ENCODE results near the gene MAD1L1. TPM values are rescaled to one million over a fixed set of nuclear protein-coding genes. Genes with fewer than 3 reads are reported as not detected.

MAD1L1 gene
- total and polyA plus RNA-seq, 2 of the 4 experiments (the other 2 are of a cell fraction): 29.0 to 40.9 TPM

GRCh38 chr7:1843271-1843861, 389.4 kb downstream of the MAD1L1 start:
- DNase-seq (peak; percentile 12), ATAC-seq (ENCODE audit: low read depth) (no peak)
- H3K9me3 ChIP-seq (ENCODE audit: control insufficient read depth, insufficient read depth, low read length): no peaks in the 10 kb centered on the region
- H2AFZ ChIP-seq (replicated peaks; ENCODE audit: low read length, poor library complexity): peak overlapping the region; percentile 8
- no TSS peak for BruUV-seq (replicated peaks)
- H4K20me1 ChIP-seq (ENCODE audit: insufficient read depth, low read length): no peaks in the 10 kb centered on the region
- ChIA-PET POLR2A (ENCODE audit: unreplicated experiment) (no interaction called here), CTCF (no interaction called here)
- no peak overlapping the region for H2BK120ac ChIP-seq (ENCODE audit: low read depth, low read length)
- H3K4me2 ChIP-seq (ENCODE audit: low read depth, low read length): no peak overlapping the region
- no peaks in the 10 kb centered on the region for H3K9me1 ChIP-seq (ENCODE audit: insufficient read depth, low read length)
- no peak overlapping the region for H2BK15ac ChIP-seq (ENCODE audit: low read depth, low read length)
- H3K14ac ChIP-seq (replicated peaks; ENCODE audit: low read depth, low read length): no peak overlapping the region
- no peaks in the 10 kb centered on the region for H3K27me3 ChIP-seq (ENCODE audit: control insufficient read depth, insufficient read depth, low read length)
- H3K27ac ChIP-seq (ENCODE audit: insufficient read depth, low read length): no peak overlapping the region
- intact Hi-C loops (cut with micrococcal nuclease) (no loop called here), dilution Hi-C loops (cut with HindIII; ENCODE audit: low sequenced_read_pairs, unreplicated experiment) (no loop called here), in situ Hi-C loops (cut with MboI; ENCODE audit: low sequenced_read_pairs) (no loop called here)
- H2AK9ac ChIP-seq (replicated peaks; ENCODE audit: low read depth, low read length, poor library complexity): no peak overlapping the region
- WGBS, 2 experiments (ENCODE audit: extremely low coverage in 2 of 2, insufficient read length in 1 of 2): 67% methylated on average over 11 of the region's 26 CpGs; no CpG with 5 or more reads in 1 of the 2 experiments
- H3K23ac ChIP-seq (ENCODE audit: low read depth, low read length): no peak overlapping the region
- no peak overlapping the region for H4K5ac ChIP-seq (ENCODE audit: low read depth, low read length)
- H3K4me3 ChIP-seq (ENCODE audit: insufficient read depth, low read depth, low read length): no peak overlapping the region
- H3K56ac ChIP-seq (ENCODE audit: extremely low read depth, insufficient read depth, low read length): no peak overlapping the region
- H2BK5ac ChIP-seq (ENCODE audit: low read depth, low read length, poor library complexity, severe bottlenecking): no peak overlapping the region
- H3K36me3 ChIP-seq (ENCODE audit: control insufficient read depth, insufficient read depth, low read length): no peaks in the 10 kb centered on the region; the same call in 1 of the 2 replicates
- H4K91ac ChIP-seq (ENCODE audit: insufficient read depth, low read depth, low read length): no peak overlapping the region
- no peak overlapping the region for H3K9ac ChIP-seq (ENCODE audit: low read depth, low read length)
- TF ChIP-seq RCOR1 (IDR thresholded peaks at IDR 0.05; ENCODE audit: insufficient replicate concordance, low read length) (no peak), CHD1 (IDR thresholded peaks at IDR 0.05; ENCODE audit: low read depth, low read length) (no peak), RAD21 (IDR thresholded peaks at IDR 0.05; ENCODE audit: low read length) (no peak), SMC3 (IDR thresholded peaks at IDR 0.05; ENCODE audit: low read depth, low read length) (no peak), ELK1 (IDR thresholded peaks at IDR 0.05; ENCODE audit: borderline replicate concordance, low read depth, low read length) (no peak), MAFK (IDR thresholded peaks at IDR 0.05; ENCODE audit: low read depth, low read length) (no peak), CTCF (conservative IDR thresholded peaks at IDR 0.05; ENCODE audit: low read depth, low read length) (no peak), MXI1 (IDR thresholded peaks at IDR 0.05; ENCODE audit: borderline replicate concordance, low read depth, low read length) (no peak), POLR2A (IDR thresholded peaks at IDR 0.05; ENCODE audit: low read depth, low read length) (no peak), NFE2L2 (IDR thresholded peaks at IDR 0.05; ENCODE audit: low read depth, low read length) (no peak), FOS (IDR thresholded peaks at IDR 0.05; ENCODE audit: low read depth, low read length) (no peak), BHLHE40 (IDR thresholded peaks at IDR 0.05; ENCODE audit: low read depth, low read length) (no peak), MAZ (IDR thresholded peaks at IDR 0.05; ENCODE audit: borderline replicate concordance, low read depth, low read length) (no peak), CEBPB (IDR thresholded peaks at IDR 0.05; ENCODE audit: low read depth, low read length) (no peak), RFX5 (IDR thresholded peaks at IDR 0.05; ENCODE audit: low read depth, low read length) (no peak)
- TF ChIP-seq, protein P1, sequence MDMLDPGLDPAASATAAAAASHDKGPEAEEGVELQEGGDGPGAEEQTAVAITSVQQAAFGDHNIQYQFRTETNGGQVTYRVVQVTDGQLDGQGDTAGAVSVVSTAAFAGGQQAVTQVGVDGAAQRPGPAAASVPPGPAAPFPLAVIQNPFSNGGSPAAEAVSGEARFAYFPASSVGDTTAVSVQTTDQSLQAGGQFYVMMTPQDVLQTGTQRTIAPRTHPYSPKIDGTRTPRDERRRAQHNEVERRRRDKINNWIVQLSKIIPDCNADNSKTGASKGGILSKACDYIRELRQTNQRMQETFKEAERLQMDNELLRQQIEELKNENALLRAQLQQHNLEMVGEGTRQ (IDR thresholded peaks at IDR 0.05; ENCODE audit: low read depth, low read length): no peak
- H2AK5ac ChIP-seq (ENCODE audit: low read depth, low read length): no peak overlapping the region
- H2BK20ac ChIP-seq (ENCODE audit: low read depth, low read length): no peak overlapping the region
- no peak overlapping the region for H4K8ac ChIP-seq (ENCODE audit: low read depth in 2 of 2, low read length in 2 of 2)
- H3K4ac ChIP-seq (ENCODE audit: low read depth, low read length): no peak overlapping the region
- H3K18ac ChIP-seq (ENCODE audit: low read depth, low read length): no peak overlapping the region
- no peaks in the 10 kb centered on the region for H3K79me1 ChIP-seq (ENCODE audit: low read depth in 1 of 2, low read length in 2 of 2)
- H3K4me1 ChIP-seq (ENCODE audit: control insufficient read depth, insufficient read depth, low read length): no peaks in the 10 kb centered on the region
